Naive B cell (primary cell): ENCODE results near the gene ATP5ME. TPM values are rescaled to one million over a fixed set of nuclear protein-coding genes. Genes with fewer than 3 reads are reported as not detected.
A peak's percentile ranks its signal among the peaks of the same experiment; 100 is the strongest.
"Not testable (repeated sequence)": the region's sequence is repeated elsewhere in the genome, so short reads cannot be mapped to it uniquely, and the experiment has no call there.

ENCODE experiments used
- ATAC-seq, 2 donors: fragments of 150-1000 bp; cut with Tn5 transposase; 2 replicates each; pipeline ENCODE4 v1.10.0; 2021; ENCODE audit warnings: low read depth in 2 of 2, mild to moderate bottlenecking in 2 of 2, moderate library complexity in 2 of 2
- DNase-seq: peaks from one replicate; pipeline ENCODE4 v3.0.0; 2022
- H3K27ac Mint-ChIP-seq, 6 donors: one replicate each; pipeline ENCODE4 v1.8.0; 2020 to 2022; ENCODE audit warnings: mild to moderate bottlenecking in 6 of 6, mixed read lengths in 6 of 6, moderate library complexity in 5 of 6, inconsistent platforms in 2 of 6
- H3K27me3 Mint-ChIP-seq, 3 donors: one replicate each; pipeline ENCODE4 v1.8.0; 2021 to 2022; ENCODE audit warnings: mixed read lengths in 3 of 3, mild to moderate bottlenecking in 1 of 3
- H3K36me3 Mint-ChIP-seq, 2 donors: one replicate each; pipeline ENCODE4 v1.8.0; 2020 to 2022; ENCODE audit warnings: mixed read lengths in 2 of 2, inconsistent platforms in 1 of 2, mild to moderate bottlenecking in 1 of 2
- H3K4me1 Mint-ChIP-seq, 3 donors: one replicate each; pipeline ENCODE4 v1.8.0; 2020 to 2022; ENCODE audit warnings: mixed read lengths in 3 of 3, inconsistent platforms in 1 of 3, mild to moderate bottlenecking in 1 of 3, moderate library complexity in 1 of 3
- H3K4me3 Mint-ChIP-seq, 8 donors: one replicate each; pipeline ENCODE4 v1.8.0; 2020 to 2022; ENCODE audit warnings: mild to moderate bottlenecking in 8 of 8, mixed read lengths in 8 of 8, moderate library complexity in 8 of 8, inconsistent platforms in 2 of 8
- H3K9me3 Mint-ChIP-seq, 7 donors: one replicate each; pipeline ENCODE4 v1.8.0; 2020 to 2022; ENCODE audit warnings: mixed read lengths in 7 of 7, mild to moderate bottlenecking in 5 of 7, inconsistent platforms in 2 of 7, moderate library complexity in 1 of 7
- polyA plus RNA-seq, 6 donors: library from polyadenylated mRNA; unstranded; fragments of 300-500 nt; fragmentation: Illumina TruSeq; gene quantifications; one replicate each; pipeline ENCODE4 v1.2.3, GENCODE V29; 2021; ENCODE audit warnings: low read depth in 6 of 6

Gene ATP5ME
- polyA plus RNA-seq, 6 donors from 2014 or later: 320 to 459 (median 358) TPM

DNA sequence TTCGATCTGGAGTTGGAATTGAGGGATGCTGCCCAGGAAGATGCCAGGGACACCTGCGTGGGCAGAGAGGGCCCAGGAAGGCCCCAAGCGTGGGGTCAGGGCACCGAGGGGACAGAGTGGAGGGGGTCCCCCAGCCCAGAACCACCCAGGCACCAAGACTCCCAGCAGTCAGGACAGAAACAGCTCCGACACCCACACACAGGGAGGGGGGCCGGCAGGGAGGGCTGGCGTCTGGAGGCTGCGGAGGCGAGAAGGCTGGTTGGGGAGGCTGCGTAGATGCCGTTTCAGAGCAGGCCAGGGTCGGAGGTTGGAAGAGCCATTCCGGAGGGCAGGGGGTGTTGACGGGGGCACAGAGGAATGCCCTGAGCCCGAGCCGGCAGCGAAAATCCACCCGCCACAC lies 23.6 kb downstream of the ATP5ME start:
- H3K4me3 Mint-ChIP-seq: no peak overlapping the region
- no peaks in the 10 kb centered on the region for H3K36me3 Mint-ChIP-seq
- DNase-seq: no peak
- H3K27me3 Mint-ChIP-seq: peaks cover 11 to 54% (median 22%) of the 10 kb centered on the region in 3 donors
- ATAC-seq: no peak
- H3K9me3 Mint-ChIP-seq: peaks cover 0 to 2% (median 0%) of the 10 kb centered on the region in 7 donors
- no peaks in the 10 kb centered on the region for H3K4me1 Mint-ChIP-seq
- H3K27ac Mint-ChIP-seq: no peak overlapping the region

DNA sequence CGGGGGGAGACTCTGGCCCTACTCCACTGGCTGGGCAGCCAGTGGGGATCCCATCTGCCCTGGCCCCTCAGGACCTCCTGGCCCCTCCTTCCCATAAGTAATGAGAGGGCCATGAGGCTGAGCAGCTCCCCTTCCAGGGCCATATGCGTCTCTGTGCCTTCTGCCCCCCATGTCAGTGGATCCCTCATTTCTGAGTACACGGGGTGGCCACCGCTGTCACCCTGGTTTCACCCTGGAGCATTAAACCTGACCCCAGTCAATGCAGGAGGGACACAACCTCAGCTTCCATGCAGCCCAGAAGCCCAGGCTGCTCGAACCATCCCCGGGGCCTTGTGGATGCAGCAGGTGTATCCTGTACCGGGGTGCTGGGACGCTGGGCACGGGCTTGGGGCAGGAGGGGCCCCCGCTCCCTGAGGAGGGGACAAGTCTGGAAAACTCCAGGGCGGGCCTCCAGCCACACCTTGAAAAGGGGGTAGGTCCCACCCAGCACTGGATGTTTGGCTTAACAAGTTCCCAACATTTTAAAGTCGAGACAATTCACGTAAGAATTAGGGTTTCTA lies 24.2 kb downstream of the ATP5ME start:
- H3K27ac Mint-ChIP-seq: no peak overlapping the region
- H3K27me3 Mint-ChIP-seq: peaks cover 11 to 55% (median 22%) of the 10 kb centered on the region in 3 donors
- DNase-seq (no peak), ATAC-seq (no peak)
- H3K4me1 Mint-ChIP-seq: no peaks in the 10 kb centered on the region
- no peak overlapping the region for H3K4me3 Mint-ChIP-seq
- H3K9me3 Mint-ChIP-seq: peaks cover 0 to 2% (median 0%) of the 10 kb centered on the region in 7 donors
- no peaks in the 10 kb centered on the region for H3K36me3 Mint-ChIP-seq

DNA sequence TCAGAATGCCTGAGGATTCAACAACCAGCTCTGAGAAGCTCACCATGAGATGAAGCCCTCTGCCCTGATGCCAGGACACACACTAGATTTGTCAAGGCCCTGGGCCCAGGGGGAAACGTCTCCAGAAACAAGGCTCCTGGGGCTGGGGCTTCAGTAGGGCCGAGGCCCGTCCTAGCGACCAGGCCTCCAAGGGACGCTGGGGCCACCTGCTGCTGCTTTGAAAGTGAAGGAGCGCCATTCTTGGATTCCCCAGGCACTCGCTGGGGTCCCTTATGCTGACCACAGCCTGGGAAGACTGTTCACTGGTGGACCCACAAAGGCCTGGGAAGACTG lies 24.8 kb downstream of the ATP5ME start:
- ATAC-seq (no peak), DNase-seq (no peak)
- Mint-ChIP-seq H3K9me3 (peaks cover 0 to 2% (median 0%) of the 10 kb centered on the region in 7 donors), H3K36me3 (no peaks in the 10 kb centered on the region), H3K27ac (no peak overlapping the region), H3K4me1 (no peaks in the 10 kb centered on the region), H3K4me3 (no peak overlapping the region), H3K27me3 (peaks cover 11 to 55% (median 22%) of the 10 kb centered on the region in 3 donors)

DNA sequence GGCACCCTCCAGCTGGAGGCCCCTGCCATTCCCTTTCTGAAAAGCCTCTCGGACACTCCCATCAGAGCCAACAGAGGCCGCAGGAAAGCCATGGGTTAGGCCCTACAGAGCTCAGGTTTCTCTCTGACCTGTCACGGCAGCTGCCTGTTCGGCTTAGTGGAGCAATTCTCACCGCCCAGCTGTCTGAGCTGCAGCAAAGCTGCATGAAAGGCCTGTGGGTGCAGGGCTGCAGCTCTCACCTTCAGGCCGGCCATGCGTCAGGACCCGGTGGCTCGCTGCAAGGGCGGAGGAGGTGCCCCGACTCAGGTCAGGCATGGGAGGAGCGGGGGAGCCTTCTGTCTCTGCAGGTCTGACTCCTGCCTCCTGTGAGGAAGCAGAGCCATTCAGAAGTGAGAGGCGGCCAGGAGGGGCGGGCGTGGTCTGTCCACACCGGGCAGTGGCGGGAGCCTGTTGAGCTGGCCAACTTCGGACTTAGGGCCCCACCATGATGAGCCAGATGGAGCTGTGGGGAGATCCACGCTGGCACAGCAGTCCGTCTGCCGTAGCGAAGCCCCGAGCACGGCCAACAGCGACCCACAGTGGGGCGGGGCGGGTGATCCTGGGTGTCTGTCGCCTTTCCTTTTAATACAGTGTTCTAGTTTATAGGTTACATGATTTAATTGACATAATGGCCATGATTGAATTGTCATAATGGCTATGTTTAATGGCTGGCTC lies 25.3 kb downstream of the ATP5ME start:
- DNase-seq: no peak
- Mint-ChIP-seq H3K9me3 (peaks cover 0 to 2% (median 0%) of the 10 kb centered on the region in 7 donors), H3K36me3 (no peaks in the 10 kb centered on the region), H3K27me3 (peaks cover 11 to 55% (median 22%) of the 10 kb centered on the region in 3 donors), H3K27ac (no peak overlapping the region), H3K4me1 (no peaks in the 10 kb centered on the region), H3K4me3 (no peak overlapping the region)
- no peak for ATAC-seq

DNA sequence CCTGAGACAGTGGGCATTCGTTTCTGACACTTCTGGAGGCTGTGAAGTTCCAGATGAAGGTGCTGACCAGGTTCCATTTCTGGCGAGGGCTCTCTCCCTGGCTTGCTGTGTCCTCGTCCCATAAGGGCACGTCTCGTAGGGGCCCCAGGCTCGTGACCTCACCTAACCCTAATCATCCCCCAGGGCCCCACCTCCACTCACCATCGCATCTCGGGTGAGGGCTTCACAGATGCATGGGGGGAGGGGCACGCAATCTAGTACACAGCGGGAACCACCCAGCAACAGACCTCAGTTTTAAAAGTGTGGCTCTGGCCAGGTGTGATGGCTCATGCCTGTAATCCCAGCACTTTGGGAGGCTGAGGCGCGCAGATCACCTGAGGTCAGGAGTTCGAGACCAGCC lies 26.6 kb downstream of the ATP5ME start:
- Mint-ChIP-seq H3K27me3 (peaks cover 11 to 55% (median 22%) of the 10 kb centered on the region in 3 donors), H3K27ac (no peak overlapping the region)
- DNase-seq: no peak

DNA sequence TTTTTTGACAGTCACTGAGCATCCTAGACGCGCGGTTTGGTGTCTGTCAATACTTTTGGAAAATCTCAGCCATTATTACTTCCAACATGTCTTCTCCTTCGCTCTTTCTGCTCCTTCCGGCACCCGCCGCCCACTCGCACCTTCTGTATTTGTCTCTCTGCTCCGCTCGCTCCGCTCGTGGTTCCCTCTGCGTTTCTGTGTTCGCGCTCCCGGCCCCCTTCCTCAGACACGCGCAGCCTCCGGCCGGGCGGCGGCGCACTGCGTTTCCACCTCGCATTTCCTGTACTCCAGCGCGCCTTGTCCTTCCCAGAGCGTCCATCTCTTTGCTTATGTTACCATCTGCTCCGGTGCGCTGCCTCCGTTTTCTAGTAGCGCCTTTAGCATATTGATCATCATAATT lies 27.6 kb downstream of the ATP5ME start:
- ATAC-seq: no peak

More for the DNA sequence above, 26.6 kb downstream of the ATP5ME start:
- no peak for ATAC-seq
- Mint-ChIP-seq H3K4me1 (no peaks in the 10 kb centered on the region), H3K36me3 (no peaks in the 10 kb centered on the region), H3K9me3 (peaks cover 0 to 10% (median 5%) of the 10 kb centered on the region in 7 donors), H3K4me3 (no peak overlapping the region)

DNA sequence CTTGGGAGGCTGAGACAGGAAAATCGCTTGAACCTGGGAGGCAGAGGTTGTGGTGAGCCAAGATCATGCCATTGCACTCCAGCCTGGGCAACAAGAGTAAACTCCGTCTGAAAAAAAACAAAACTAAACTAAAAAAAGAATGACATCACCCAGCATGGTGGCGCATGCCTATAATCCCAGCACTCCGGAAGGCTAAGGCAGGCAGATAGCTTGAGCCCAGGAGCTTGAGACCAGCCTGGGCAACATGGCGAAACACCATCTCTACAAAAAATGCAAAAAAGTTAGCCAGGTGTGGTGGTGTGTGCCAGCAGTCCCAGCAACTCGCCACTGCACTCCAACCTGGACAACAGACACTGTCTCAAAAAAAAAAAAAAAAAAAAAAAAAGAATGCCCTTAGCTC lies 31.7 kb downstream of the ATP5ME start:
- ATAC-seq, H3K4me3 Mint-ChIP-seq, H3K27ac Mint-ChIP-seq, H3K36me3 Mint-ChIP-seq, DNase-seq, H3K4me1 Mint-ChIP-seq: not testable (repeated sequence)
- Mint-ChIP-seq H3K27me3 (peaks cover 24 to 53% (median 41%) of the 10 kb centered on the region in 3 donors), H3K9me3 (peaks cover 0 to 24% (median 12%) of the 10 kb centered on the region in 7 donors)

More for the DNA sequence above, 27.6 kb downstream of the ATP5ME start:
- Mint-ChIP-seq H3K36me3 (no peaks in the 10 kb centered on the region), H3K27ac (peak overlapping the region in 1 of 6 donors; percentile 92), H3K4me3 (peak overlapping the region in 4 of 8 donors; percentile 32 to 90 (median 71)), H3K4me1 (no peaks in the 10 kb centered on the region), H3K9me3 (peaks cover 0 to 12% (median 10%) of the 10 kb centered on the region in 7 donors), H3K27me3 (peaks cover 11 to 48% (median 17%) of the 10 kb centered on the region in 3 donors)
- no peak for DNase-seq

DNA sequence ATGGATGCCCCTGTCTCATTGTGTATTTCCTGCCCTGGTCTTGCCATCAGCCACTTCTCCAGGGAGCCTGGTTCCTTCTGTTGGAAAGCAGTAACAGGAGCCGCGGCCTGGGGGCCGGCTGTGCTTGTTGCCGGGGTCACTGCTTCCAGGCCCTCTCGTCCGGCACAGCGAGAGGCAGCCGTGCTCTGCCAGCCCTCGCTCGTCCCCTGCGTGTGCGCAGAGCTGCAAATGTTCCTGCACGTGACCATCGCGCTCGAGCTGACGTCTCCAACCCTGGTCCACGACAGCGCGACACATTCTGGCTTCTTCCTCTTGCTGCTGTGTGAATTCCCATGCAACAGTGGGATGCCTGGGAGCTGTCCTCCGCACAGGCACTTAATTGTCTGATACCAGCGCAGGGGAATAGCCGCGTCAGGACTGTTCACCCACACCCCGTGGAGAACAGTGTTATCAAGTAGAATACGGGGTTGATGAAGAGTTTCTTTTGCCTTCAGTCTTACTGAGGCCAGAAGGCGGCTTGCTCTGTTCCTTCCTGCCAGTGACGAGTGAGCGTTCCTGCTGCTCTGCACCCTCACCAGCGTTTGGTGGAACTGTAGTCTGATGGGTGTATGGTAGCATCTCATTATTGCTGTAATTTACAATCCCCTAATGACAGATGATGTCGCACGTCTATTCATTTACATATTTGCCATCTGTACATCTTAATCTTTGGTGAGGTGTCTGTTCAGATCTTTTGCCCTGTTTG lies 36.4 kb downstream of the ATP5ME start:
- no peak for ATAC-seq
- no peak overlapping the region for H3K27ac Mint-ChIP-seq
- no peak for DNase-seq
- H3K4me3 Mint-ChIP-seq: no peak overlapping the region
- peaks cover 0 to 23% (median 9%) of the 10 kb centered on the region in 7 donors for H3K9me3 Mint-ChIP-seq
- H3K27me3 Mint-ChIP-seq: peaks cover 13 to 44% (median 31%) of the 10 kb centered on the region in 3 donors
- H3K4me1 Mint-ChIP-seq: no peaks in the 10 kb centered on the region
- H3K36me3 Mint-ChIP-seq: no peaks in the 10 kb centered on the region

DNA sequence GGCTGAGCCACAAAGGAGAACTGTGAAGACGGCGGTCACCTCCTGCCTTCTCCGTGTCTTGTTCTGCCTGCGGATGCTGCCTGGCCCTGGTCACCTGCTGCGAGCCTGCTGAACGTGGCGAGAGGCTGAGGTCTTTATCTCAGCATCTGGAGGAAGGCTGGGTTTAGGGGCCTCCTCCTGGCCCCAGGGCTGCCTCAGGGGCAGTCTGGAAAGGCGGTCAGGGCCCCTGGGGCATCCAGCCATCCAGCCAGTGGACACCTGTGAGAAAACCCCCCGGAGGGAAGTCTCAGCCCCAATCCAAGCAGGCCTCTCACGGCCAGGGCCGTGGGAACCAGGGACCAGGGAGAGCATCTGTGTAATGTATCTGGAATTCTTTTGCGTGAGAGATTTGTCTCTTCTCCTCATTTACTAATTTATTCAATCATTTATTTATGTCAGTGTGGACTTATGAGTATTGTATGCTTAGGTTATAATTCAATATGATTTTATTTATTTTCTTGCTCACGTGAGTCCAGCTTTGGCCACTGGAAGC lies 37.4 kb downstream of the ATP5ME start:
- DNase-seq: no peak
- no peaks in the 10 kb centered on the region for H3K4me1 Mint-ChIP-seq
- H3K27me3 Mint-ChIP-seq: peaks cover 13 to 44% (median 31%) of the 10 kb centered on the region in 3 donors
- no peak overlapping the region for H3K4me3 Mint-ChIP-seq
- peaks cover 0 to 22% (median 10%) of the 10 kb centered on the region in 7 donors for H3K9me3 Mint-ChIP-seq
- no peak for ATAC-seq
- H3K36me3 Mint-ChIP-seq: peaks cover 0 to under 1% of the 10 kb centered on the region in 2 donors
- no peak overlapping the region for H3K27ac Mint-ChIP-seq

DNA sequence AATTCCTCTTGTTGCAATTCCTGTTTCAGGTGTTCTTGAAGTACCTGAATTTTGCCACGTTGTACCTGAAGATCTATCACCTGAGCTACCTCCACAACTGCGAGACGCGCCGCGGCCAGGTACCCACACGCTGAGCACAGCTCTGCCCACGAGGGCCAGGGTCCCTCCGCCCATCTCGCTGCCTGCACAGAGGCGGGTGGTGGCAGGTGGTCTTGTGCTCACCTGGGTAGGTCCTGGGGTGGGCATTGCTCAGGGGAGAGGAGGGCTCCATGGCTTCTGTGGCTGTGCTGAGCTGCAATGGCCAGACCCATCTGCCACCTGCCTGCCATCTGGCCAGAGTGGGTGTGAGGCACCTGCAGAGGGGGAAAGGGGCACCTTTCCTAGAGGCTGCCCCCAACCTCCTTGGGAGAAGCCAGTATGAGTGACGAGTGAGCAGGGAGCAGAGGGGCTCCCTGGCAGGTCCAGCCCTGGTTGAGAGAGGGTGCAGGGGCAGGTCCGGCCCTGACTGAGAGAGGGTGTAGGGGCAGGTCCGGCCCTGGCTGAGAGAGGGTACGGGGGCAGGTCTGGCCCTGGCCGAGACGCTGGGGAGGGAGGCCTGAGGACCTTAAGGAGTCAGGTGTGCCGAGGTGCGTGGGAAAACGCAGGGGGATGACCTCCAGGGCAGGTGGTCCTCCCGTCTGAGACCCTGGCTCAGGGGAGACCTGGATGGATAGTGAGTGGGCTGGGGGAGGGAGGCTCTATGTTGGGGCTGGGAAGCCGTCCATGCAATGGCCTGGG lies 38.0 kb downstream of the ATP5ME start:
- Mint-ChIP-seq H3K4me3 (no peak overlapping the region), H3K27ac (no peak overlapping the region), H3K27me3 (peaks cover 15 to 40% (median 29%) of the 10 kb centered on the region in 3 donors), H3K4me1 (no peaks in the 10 kb centered on the region), H3K9me3 (peaks cover 6 to 20% (median 12%) of the 10 kb centered on the region in 7 donors), H3K36me3 (peaks cover 0 to 7% of the 10 kb centered on the region in 2 donors)
- no peak for DNase-seq
- ATAC-seq: no peak

DNA sequence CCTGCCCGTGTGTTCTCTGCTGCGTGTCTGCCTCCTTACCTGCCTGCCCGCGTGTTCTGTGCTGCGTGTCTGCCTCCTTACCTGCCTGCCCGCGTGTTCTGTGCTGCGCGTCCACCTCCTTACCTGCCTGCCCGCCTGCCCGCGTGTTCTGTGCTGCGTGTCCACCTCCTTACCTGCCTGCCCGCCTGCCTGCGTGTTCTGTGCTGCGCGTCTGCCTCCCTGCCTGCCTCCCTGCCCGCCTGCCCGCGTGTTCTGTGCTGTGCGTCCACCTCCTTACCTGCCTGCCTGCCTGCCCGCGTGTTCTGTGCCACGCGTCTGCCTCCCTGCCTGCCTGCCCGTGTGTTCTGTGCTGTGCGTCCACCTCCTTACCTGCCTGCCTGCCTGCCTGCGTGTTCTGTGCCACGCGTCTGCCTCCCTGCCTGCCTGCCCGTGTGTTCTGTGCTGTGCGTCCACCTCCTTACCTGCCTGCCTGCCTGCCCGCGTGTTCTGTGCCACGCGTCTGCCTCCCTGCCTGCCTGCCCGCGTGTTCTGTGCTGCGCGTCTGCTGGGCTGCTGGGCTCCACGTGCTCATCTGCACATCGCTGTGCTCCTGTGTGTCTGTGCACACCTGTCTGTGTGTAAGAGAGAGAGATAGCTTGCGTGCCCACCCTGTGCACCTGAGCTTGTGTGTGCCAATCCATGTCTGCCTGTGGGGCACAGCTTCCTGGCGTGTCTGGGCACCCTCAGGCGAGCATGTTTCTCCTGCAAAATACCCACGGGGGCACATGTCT lies 38.8 kb downstream of the ATP5ME start:
- not testable (repeated sequence) for H3K4me3 Mint-ChIP-seq, H3K36me3 Mint-ChIP-seq, H3K27ac Mint-ChIP-seq, DNase-seq, H3K4me1 Mint-ChIP-seq, ATAC-seq
- H3K9me3 Mint-ChIP-seq: peaks cover 5 to 17% (median 14%) of the 10 kb centered on the region in 7 donors
- H3K27me3 Mint-ChIP-seq: peaks cover 11 to 33% (median 22%) of the 10 kb centered on the region in 3 donors

DNA sequence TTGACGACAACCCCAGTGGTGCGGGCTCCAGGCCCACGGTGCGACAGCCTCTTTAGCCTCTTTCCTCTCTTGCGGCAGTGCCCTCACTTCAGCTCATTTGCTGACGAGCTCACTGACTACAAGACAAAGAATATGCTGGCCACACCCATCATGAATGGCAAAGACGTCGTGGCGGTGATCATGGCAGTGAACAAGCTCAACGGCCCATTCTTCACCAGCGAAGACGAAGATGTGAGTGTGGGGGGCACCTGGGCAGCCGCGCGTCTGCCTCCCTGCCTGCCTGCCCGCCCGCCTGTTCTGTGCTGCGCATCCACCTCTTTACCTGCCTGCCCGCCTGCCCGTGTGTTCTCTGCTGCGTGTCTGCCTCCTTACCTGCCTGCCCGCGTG lies 39.5 kb downstream of the ATP5ME start:
- ATAC-seq (no peak), DNase-seq (no peak)
- Mint-ChIP-seq H3K4me3 (no peak overlapping the region), H3K27me3 (peaks cover 11 to 32% (median 22%) of the 10 kb centered on the region in 3 donors), H3K9me3 (peaks cover 7 to 17% (median 12%) of the 10 kb centered on the region in 7 donors), H3K27ac (no peak overlapping the region), H3K36me3 (peaks cover 0 to 9% of the 10 kb centered on the region in 2 donors), H3K4me1 (no peaks in the 10 kb centered on the region)
